ENCODE data around the gene ADAMTS4. TPM values are rescaled to one million over a fixed set of nuclear protein-coding genes. Genes with fewer than 3 reads are reported as not detected.
A peak's percentile ranks its signal among the peaks of the same experiment; 100 is the strongest.

The ADAMTS4 gene
- total and polyA plus RNA-seq, 2 of the 4 experiments (the other 2 are of a cell fraction): 0.39 to 0.72 TPM

DNA sequence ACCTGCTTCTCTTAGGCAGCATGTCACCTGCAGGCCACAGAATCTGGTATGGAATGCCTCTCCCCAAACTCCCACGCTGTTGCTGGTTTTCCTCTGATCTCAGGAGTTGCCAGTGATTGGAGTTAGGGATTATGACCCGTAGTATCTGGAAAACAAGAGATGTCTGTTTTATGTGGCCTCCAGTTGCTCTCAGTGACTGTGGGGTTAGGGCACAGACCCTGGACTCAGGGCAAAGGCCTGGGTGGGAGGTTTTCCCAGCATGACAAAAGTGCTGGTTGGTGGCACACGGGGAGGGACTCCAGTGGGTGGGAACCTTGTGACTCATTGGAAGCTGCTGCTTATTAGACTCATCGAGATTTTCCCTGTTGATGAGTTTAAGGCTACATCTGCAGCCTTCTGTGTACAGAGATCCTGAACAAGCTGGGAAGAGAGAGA is 39.2 kb upstream of the ADAMTS4 start, which contains the start of gene NR1I3:
Gene NR1I3 (minus strand): TSS at position 165 of the 435 bp plus-strand sequence. CDS start 1,638 bp downstream, outside the sequence.
- Histone ChIP-seq H2BK120ac (ENCODE audit: low read depth, low read length) (no peak within 1 kb of the TSS), H3K36me3 (ENCODE audit: control insufficient read depth, insufficient read depth, low read length) (no peaks in the 10 kb centered on the region), H2AFZ (replicated peaks; ENCODE audit: low read length, poor library complexity) (peak within 1 kb of the TSS; percentile 23), H3K23ac (ENCODE audit: low read depth, low read length) (no peak within 1 kb of the TSS), H3K14ac (replicated peaks; ENCODE audit: low read depth, low read length) (no peak within 1 kb of the TSS), H3K9me3 (ENCODE audit: control insufficient read depth, insufficient read depth, low read length) (no peaks in the 10 kb centered on the region), H4K8ac (ENCODE audit: low read depth in 2 of 2, low read length in 2 of 2) (no peak within 1 kb of the TSS), H3K9ac (ENCODE audit: low read depth, low read length) (no peak within 1 kb of the TSS), H3K9me1 (ENCODE audit: insufficient read depth, low read length) (no peaks in the 10 kb centered on the region), H4K20me1 (ENCODE audit: insufficient read depth, low read length) (no peaks in the 10 kb centered on the region), H3K4me1 (ENCODE audit: control insufficient read depth, insufficient read depth, low read length) (no peaks in the 10 kb centered on the region), H2BK20ac (ENCODE audit: low read depth, low read length) (no peak within 1 kb of the TSS), H2BK5ac (ENCODE audit: low read depth, low read length, poor library complexity, severe bottlenecking) (no peak within 1 kb of the TSS), H3K4ac (ENCODE audit: low read depth, low read length) (no peak within 1 kb of the TSS), H3K79me1 (ENCODE audit: low read depth in 1 of 2, low read length in 2 of 2) (no peaks in the 10 kb centered on the region), H2BK15ac (ENCODE audit: low read depth, low read length) (no peak within 1 kb of the TSS), H3K4me2 (ENCODE audit: low read depth, low read length) (no peak within 1 kb of the TSS), H3K18ac (ENCODE audit: low read depth, low read length) (no peak within 1 kb of the TSS), H3K27me3 (ENCODE audit: control insufficient read depth, insufficient read depth, low read length) (peaks cover 12% of the 10 kb centered on the region), H3K27ac (ENCODE audit: insufficient read depth, low read length) (no peak within 1 kb of the TSS), H4K91ac (ENCODE audit: insufficient read depth, low read depth, low read length) (no peak within 1 kb of the TSS), H3K4me3 (ENCODE audit: insufficient read depth, low read depth, low read length) (no peak within 1 kb of the TSS), H4K5ac (ENCODE audit: low read depth, low read length) (no peak within 1 kb of the TSS), H2AK5ac (ENCODE audit: low read depth, low read length) (no peak within 1 kb of the TSS), H3K56ac (ENCODE audit: extremely low read depth, insufficient read depth, low read length) (no peak within 1 kb of the TSS), H2AK9ac (replicated peaks; ENCODE audit: low read depth, low read length, poor library complexity) (no peak within 1 kb of the TSS)
- CTCF ChIA-PET: no interaction called here
- dilution Hi-C loops (cut with HindIII; ENCODE audit: low sequenced_read_pairs, unreplicated experiment) (no loop called here), intact Hi-C loops (cut with micrococcal nuclease) (loop anchor here (5.0 kb wide), 1 partner anchor 34 kb away; no protein-coding TSS in a partner anchor), in situ Hi-C loops (cut with MboI; ENCODE audit: low sequenced_read_pairs) (no loop called here)
- DNase-seq: no peak
- no peak for ATAC-seq (ENCODE audit: low read depth)
- BruUV-seq (replicated peaks): no TSS peak
- TF ChIP-seq, protein P1, sequence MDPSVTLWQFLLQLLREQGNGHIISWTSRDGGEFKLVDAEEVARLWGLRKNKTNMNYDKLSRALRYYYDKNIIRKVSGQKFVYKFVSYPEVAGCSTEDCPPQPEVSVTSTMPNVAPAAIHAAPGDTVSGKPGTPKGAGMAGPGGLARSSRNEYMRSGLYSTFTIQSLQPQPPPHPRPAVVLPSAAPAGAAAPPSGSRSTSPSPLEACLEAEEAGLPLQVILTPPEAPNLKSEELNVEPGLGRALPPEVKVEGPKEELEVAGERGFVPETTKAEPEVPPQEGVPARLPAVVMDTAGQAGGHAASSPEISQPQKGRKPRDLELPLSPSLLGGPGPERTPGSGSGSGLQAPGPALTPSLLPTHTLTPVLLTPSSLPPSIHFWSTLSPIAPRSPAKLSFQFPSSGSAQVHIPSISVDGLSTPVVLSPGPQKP (IDR thresholded peaks at IDR 0.05; ENCODE audit: borderline replicate concordance, low read depth, low read length): no peak
- TF ChIP-seq RAD21 (IDR thresholded peaks at IDR 0.05; ENCODE audit: low read length) (no peak), CHD1 (IDR thresholded peaks at IDR 0.05; ENCODE audit: low read depth, low read length) (no peak), RCOR1 (IDR thresholded peaks at IDR 0.05; ENCODE audit: insufficient replicate concordance, low read length) (no peak), MAFK (IDR thresholded peaks at IDR 0.05; ENCODE audit: low read depth, low read length) (no peak), SMC3 (IDR thresholded peaks at IDR 0.05; ENCODE audit: low read depth, low read length) (no peak), POLR2A (IDR thresholded peaks at IDR 0.05; ENCODE audit: low read depth, low read length) (no peak), FOS (IDR thresholded peaks at IDR 0.05; ENCODE audit: low read depth, low read length) (no peak), RFX5 (IDR thresholded peaks at IDR 0.05; ENCODE audit: low read depth, low read length) (no peak), CTCF (conservative IDR thresholded peaks at IDR 0.05; ENCODE audit: low read depth, low read length) (no peak), NFE2L2 (IDR thresholded peaks at IDR 0.05; ENCODE audit: low read depth, low read length) (no peak), BHLHE40 (IDR thresholded peaks at IDR 0.05; ENCODE audit: low read depth, low read length) (no peak), MAZ (IDR thresholded peaks at IDR 0.05; ENCODE audit: borderline replicate concordance, low read depth, low read length) (no peak)
- POLR2A ChIA-PET (ENCODE audit: unreplicated experiment): no interaction called here
- WGBS, 2 experiments (ENCODE audit: extremely low coverage in 2 of 2, insufficient read length in 1 of 2): no CpG with 5 or more reads among the region's 4 CpGs

Measured in IMR-90 (cell line).